SK-N-MC (cell line): Measurements from ENCODE around the gene RBPJL.

ENCODE experiments used
- DNase-seq: peaks from one replicate; pipeline ENCODE4 v3.0.0-alpha.2; 2011; ENCODE audit warnings: low read depth, low spot score
- H3K27ac ChIP-seq: fragments of 200-600 bp; sonication (generic); 2 replicates; pipeline ENCODE4 v1.5.1; 2016; ENCODE audit warnings: mixed run types
- H3K36me3 ChIP-seq: fragments of 200-600 bp; sonication (generic); 2 replicates; pipeline ENCODE4 v1.6.1; 2017; ENCODE audit warnings: antibody characterized with exemption, low read length, mixed read lengths; ENCODE audit not compliant: insufficient read depth
- H3K4me3 ChIP-seq: fragments of 200-600 bp; sonication (generic); 2 replicates; pipeline ENCODE4 v1.5.1; 2016
- H3K9ac ChIP-seq: fragments of 200-600 bp; sonication (generic); 2 replicates; pipeline ENCODE4 v1.8.0; 2017; ENCODE audit warnings: mixed run types, mixed read lengths; ENCODE audit not compliant: insufficient read length
- H3K9me3 ChIP-seq: fragments of 200-600 bp; sonication (generic); 2 replicates; pipeline ENCODE4 v1.6.1; 2017; ENCODE audit warnings: low read depth, mild to moderate bottlenecking, antibody characterized with exemption, low read length, moderate library complexity, mixed read lengths
- EZH2 ChIP-seq: fragments of 200-600 bp; sonication (generic); IDR thresholded peaks from one replicate; pipeline ENCODE4 v1.6.1; 2017; ENCODE audit warnings: antibody characterized with exemption
- FOXP2 ChIP-seq: optimal IDR thresholded peaks from 2 replicates; pipeline ENCODE3; 2011; ENCODE audit warnings: mild to moderate bottlenecking, moderate library complexity; ENCODE audit not compliant: insufficient read depth; ENCODE audit errors: extremely low read length, control extremely low read depth
- POLR2AphosphoS5 ChIP-seq: IDR thresholded peaks from 2 replicates; pipeline ENCODE4 v1.6.1; 2012; ENCODE audit warnings: mild to moderate bottlenecking, low read depth, low read length, borderline replicate concordance

The RBPJL gene

DNA sequence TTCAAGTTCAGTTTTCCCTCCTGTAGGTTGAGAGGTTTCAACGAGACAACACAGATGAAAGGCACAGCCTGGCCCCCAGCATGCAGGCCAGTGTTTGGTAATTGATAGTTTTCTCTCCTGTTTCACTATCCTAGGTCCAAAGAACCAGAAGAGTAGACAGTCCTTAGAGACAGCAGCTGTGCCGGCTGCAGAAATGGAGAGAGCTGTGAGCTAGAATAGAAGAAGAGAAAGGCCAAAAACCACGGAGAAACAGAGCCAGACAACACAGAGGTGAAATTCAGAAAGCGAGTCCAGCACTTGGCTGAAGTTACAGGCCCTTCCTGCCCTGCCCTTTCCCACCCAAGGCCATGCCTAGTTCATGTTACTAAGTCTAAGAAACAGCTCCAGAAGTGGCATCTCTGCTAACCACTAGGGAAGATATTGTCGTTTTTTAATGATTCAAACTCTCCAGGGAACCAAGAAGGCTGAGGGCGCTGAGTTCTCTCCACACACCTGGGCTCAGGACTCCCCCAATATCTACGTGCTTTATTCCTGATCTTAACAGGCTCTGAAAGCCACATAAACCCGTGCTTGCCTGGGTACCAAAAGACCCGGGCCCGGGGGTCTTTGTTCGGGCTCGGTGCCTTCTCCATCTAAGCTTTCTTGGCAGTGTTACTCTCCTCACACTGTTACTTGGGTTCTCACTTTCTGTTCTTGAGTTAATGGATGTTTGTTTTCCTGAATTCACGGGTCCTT lies 16.5 kb upstream of the RBPJL start:
- TF ChIP-seq POLR2AphosphoS5: no peak
- no peak for TF ChIP-seq FOXP2
- TF ChIP-seq EZH2: no peak
- no peaks in the 10 kb centered on the region for H3K36me3 ChIP-seq
- H3K9ac ChIP-seq: no peak overlapping the region
- H3K27ac ChIP-seq: no peak overlapping the region
- H3K9me3 ChIP-seq: no peaks in the 10 kb centered on the region; the same call in 1 of the 2 replicates
- no peak for DNase-seq
- no peak overlapping the region for H3K4me3 ChIP-seq

- TF ChIP-seq EZH2 (no peak), POLR2AphosphoS5 (no peak), FOXP2 (no peak)
- H3K27ac ChIP-seq: no peak overlapping the region
- no peak for DNase-seq
- H3K9ac ChIP-seq: no peak overlapping the region
- no peaks in the 10 kb centered on the region; the same call in 1 of the 2 replicates for H3K9me3 ChIP-seq
- no peak overlapping the region for H3K4me3 ChIP-seq
- no peaks in the 10 kb centered on the region for H3K36me3 ChIP-seq
Observed at GRCh38 chr20:45290677-45291355, 15.8 kb upstream of the RBPJL start.

DNA sequence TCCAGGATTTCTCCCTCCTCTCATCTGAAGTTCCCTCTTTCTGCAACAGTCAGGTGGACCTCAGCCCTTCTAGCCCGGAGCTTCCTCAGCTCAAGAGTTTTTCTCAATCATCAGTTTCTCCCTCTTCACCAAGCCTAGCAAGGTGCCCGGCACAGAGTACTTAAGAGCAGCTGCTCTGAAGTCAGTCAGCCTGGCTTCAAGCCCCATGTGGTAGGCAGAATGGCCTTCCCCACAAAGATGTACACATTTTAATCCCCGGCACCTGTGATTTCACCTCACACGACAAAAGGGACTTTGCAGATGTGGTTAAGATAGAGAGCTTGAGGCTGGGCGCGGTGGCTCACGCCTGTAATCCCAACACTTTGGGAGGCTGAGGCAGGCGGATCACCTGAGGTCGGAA lies 15.1 kb upstream of the RBPJL start:
- Histone ChIP-seq H3K9ac (no peak overlapping the region), H3K27ac (no peak overlapping the region), H3K36me3 (no peaks in the 10 kb centered on the region), H3K4me3 (no peak overlapping the region), H3K9me3 (no peaks in the 10 kb centered on the region; the same call in 1 of the 2 replicates)
- TF ChIP-seq EZH2 (no peak), POLR2AphosphoS5 (no peak), FOXP2 (no peak)
- no peak for DNase-seq

GRCh38 chr20:45292343-45292742 lies 14.3 kb upstream of the RBPJL start:
- no peaks in the 10 kb centered on the region; the same call in 1 of the 2 replicates for H3K9me3 ChIP-seq
- H3K27ac ChIP-seq: no peak overlapping the region
- H3K9ac ChIP-seq: no peak overlapping the region
- no peak for DNase-seq
- H3K4me3 ChIP-seq: no peak overlapping the region
- TF ChIP-seq EZH2 (no peak), FOXP2 (no peak), POLR2AphosphoS5 (no peak)
- no peaks in the 10 kb centered on the region for H3K36me3 ChIP-seq

- DNase-seq: no peak
- Histone ChIP-seq H3K27ac (no peak overlapping the region), H3K4me3 (peak overlapping the region; percentile 89), H3K9me3 (no peaks in the 10 kb centered on the region; the same call in 1 of the 2 replicates), H3K9ac (peak overlapping the region; percentile 83), H3K36me3 (no peaks in the 10 kb centered on the region)
- no peak for TF ChIP-seq FOXP2
- peak; percentile 44; the same call in 1 of the 2 replicates for TF ChIP-seq POLR2AphosphoS5
Observed at GRCh38 chr20:45293041-45294002, 13.3 kb upstream of the RBPJL start.

DNA sequence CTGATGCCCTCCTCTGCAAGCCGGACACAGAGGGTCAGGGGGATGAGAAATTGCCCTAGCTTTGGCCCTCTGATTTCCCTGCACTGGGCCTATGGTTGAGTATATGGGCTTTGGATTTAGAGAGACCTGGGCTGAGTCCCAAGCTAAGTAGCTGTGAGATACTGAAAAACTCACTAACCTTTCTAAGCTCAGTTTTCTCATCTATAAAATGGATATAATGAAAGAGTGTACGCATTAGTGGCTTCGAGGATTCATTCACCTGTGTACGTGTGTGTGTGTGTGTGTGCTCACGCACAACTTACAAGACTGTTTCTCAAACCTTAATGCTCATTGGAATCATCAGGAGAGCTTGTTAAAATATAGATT lies 12.7 kb upstream of the RBPJL start:
- peak overlapping the region; percentile 89 for H3K4me3 ChIP-seq
- no peak for DNase-seq
- no peaks in the 10 kb centered on the region; the same call in 1 of the 2 replicates for H3K9me3 ChIP-seq
- TF ChIP-seq FOXP2 (no peak), EZH2 (no peak), POLR2AphosphoS5 (no peak)
- H3K36me3 ChIP-seq: no peaks in the 10 kb centered on the region
- no peak overlapping the region for H3K9ac ChIP-seq
- no peak overlapping the region for H3K27ac ChIP-seq

DNA sequence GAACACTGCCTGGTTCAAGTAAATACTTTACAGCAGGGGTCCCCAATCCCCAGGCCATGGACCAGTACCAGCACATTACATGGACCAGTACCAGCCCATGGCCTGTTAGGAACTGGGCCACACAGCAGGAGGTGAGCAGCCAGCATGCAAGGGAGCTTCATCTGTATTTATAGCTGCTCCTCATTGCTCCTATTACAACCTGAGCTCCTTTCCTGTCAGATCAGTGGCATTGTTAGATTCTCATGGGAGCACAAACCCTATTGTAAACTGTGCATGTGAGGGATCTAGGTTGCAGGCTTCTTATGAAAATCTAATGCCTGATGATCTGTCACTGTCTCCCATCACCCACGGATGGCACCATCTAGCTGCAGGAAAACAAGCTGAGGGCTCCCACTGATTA lies 12.0 kb upstream of the RBPJL start:
- no peak overlapping the region for H3K27ac ChIP-seq
- H3K9me3 ChIP-seq: no peaks in the 10 kb centered on the region; the same call in 1 of the 2 replicates
- TF ChIP-seq POLR2AphosphoS5: no peak
- TF ChIP-seq EZH2: no peak
- no peak for TF ChIP-seq FOXP2
- no peak for DNase-seq
- no peaks in the 10 kb centered on the region for H3K36me3 ChIP-seq
- no peak overlapping the region for H3K4me3 ChIP-seq
- no peak overlapping the region for H3K9ac ChIP-seq

- H3K36me3 ChIP-seq: no peaks in the 10 kb centered on the region
- no peak for TF ChIP-seq POLR2AphosphoS5
- TF ChIP-seq FOXP2: no peak
- TF ChIP-seq EZH2: no peak
- no peak overlapping the region for H3K9ac ChIP-seq
- DNase-seq: no peak
- no peaks in the 10 kb centered on the region; the same call in 1 of the 2 replicates for H3K9me3 ChIP-seq
- no peak overlapping the region for H3K27ac ChIP-seq
- no peak overlapping the region for H3K4me3 ChIP-seq
Observed at GRCh38 chr20:45297786-45298497, 8.7 kb upstream of the RBPJL start.
